Stimulated activated CD4-positive, alpha-beta T cell treated with anti-CD3 and anti-CD28 coated beads, Interleukin-2, amount 100 ng/mL, for 4 hours (primary cell): ENCODE results near the gene MLX.
A peak's percentile ranks its signal among the peaks of the same experiment; 100 is the strongest.
"Not testable (repeated sequence)": the region's sequence is repeated elsewhere in the genome, so short reads cannot be mapped to it uniquely, and the experiment has no call there.

Experiments
- DNase-seq: peaks from one replicate; pipeline ENCODE4 v3.0.0-alpha.2; 2020; ENCODE audit warnings: low read depth

The MLX gene

DNA sequence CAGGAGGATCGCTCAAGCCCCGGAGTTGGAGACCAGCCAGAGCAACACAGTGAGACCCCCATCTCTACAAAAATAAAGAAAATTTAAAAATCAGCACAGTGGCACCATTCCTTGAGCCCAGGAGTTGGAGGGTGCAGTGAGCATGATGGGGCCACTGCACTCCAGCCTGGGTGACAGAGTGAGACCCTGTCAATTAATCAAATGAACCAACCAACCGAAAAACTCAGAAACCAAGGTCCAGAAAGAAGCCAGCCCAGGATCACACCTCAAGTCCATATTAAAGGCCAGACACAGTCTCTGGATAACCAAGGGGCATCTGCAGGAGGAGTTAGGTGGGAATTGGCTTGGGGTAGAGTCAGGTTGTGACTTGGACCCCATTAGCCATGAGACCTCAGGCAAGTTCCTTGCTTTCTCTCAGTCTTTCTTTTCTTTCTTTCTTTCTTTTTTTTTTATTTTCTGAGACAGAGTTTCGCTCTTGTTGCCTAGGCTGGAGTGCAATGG is 11.7 kb upstream of the MLX start:
- DNase-seq = no peak

DNA sequence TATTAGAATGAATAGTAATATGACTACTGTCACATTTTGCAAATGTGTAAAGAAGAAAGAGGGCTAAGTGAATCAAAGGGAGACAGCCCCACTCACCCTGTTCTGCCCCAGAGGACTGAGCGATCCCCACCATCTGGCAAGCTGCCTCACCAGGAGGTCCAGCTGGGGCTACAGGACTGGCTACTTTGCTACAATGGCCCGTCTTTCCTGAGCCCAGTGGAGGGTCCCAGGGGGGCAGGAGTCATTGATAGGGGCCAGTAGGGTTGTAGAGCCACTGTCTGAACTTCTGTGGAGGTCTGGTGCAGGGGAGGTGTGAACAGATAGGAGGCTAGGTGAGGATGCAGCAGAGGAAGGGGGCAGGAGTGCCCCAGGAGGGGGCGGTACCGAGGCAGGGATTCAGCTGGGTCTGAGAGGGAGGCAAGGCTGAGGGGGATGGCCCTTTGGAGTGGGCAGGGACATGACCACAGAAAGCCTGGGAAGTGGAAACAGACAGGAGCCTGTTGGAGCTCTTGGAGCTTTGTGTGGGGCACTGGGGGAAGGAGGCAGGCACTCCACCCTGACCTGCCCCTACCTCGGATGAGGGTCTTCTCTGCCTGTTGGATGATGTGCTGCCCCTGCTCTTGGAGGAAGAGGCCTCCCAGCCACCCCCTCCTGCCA is 10.8 kb upstream of the MLX start:
- DNase-seq = not testable (repeated sequence)

DNA sequence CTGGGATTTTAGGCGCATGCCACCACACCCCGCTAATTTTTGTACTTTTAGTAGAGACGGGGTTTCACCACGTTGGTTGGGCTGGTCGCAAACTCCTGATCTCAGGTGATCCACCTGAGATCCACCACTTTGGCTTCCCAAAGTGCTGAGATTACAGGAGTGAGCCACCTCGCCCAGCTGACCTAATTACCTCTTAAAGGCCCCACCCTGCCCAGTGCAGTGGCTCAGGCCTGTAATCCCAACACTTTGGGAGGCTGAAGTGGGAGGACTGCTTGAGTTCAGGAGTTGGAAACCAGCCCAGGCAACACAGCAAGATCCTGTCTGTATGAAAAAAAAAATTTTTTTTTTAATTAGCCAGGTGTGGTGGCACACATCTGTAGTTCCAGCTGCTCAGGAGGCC is 7.8 kb upstream of the MLX start:
- no peak for DNase-seq

DNA sequence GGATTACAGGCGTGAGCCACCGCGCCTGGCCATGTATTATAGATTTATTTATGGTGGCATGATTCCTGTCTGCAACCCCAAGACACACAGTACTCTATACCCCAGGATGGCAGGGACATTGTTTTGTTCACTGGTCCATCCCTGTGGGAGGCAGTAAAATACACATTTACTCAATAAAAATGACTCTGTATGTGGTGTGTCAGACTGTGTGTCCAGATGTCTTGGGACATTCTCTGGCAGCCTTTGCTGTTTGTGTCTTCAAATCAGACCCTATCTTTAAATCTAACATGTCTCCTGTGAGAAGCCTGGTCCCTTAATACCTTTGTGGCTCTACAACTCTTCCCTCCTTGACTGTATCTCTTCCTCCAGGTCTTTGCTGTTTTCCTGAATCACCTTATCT is 6.7 kb upstream of the MLX start:
- no peak for DNase-seq

DNA sequence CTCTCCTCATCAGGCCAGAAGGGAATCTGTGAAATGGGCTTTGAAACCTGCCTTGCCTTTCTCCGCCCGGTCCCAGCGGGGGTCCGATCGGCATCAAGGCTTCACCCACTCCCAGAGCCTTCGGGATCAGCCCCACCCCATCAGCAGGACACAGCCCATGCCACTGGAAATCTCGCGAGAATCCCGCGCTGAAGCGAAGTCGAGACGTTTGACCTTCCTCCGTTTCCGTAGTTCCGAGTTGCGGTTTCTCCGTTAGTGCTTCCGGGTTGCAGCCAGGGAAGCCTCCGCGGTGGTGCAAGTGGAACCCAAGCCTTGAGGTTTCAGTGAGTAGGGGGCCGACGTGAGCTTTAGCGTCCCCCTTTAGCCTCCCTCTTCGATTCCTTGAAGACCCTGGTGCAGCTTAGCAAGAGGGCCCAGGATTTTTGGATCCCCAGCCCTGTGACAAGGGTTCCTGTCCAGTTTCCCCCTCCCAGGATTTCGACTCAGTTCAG is 5.0 kb upstream of the MLX start, which contains the start of gene COASY:
Gene COASY, plus strand, starts transcription at position 252 of the 491 bp plus-strand sequence. CDS start 475 bp downstream, outside the sequence.
- peak; percentile 87 for DNase-seq

DNA sequence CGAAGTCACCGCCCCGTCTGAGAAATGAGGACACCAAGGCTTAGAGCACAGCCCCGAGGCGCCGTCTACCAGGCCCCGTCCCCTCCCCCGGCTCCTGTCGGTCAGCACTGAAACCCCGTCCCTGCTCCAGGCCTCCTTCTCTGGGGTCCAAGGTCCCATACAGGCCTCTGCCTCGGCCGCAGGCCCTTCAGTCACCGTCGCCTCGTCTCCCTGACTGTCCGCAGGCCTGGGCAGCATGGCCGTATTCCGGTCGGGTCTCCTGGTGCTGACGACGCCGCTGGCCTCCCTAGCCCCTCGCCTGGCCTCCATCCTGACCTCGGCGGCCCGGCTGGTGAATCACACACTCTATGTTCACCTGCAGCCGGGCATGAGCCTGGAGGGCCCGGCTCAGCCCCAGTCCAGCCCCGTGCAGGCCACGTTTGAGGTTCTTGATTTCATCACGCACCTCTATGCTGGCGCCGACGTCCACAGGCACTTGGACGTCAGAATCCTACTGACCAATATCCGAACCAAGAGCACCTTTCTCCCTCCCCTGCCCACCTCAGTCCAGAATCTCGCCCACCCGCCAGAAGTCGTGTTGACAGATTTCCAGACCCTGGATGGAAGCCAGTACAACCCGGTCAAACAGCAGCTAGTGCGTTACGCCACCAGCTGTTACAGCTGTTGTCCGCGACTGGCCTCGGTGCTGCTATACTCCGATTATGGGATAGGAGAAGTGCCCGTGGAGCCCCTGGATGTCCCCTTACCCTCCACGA is 4.3 kb upstream of the MLX start:
- no peak for DNase-seq

DNA sequence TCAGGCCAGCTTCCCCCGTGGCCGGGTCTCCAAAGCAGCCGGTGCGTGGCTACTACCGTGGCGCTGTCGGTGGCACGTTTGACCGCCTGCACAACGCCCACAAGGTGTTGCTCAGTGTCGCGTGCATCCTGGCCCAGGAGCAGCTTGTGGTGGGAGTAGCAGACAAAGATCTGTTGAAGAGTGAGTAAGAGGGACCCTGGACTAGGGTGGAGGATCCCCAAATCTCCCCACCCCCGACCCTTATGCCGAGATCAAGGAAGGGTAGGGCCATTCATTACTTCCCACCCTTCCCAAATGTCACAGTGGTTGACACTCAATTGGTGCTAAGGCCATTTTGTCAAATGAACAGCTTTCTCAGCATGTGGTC is 3.8 kb upstream of the MLX start:
- no peak for DNase-seq

DNA sequence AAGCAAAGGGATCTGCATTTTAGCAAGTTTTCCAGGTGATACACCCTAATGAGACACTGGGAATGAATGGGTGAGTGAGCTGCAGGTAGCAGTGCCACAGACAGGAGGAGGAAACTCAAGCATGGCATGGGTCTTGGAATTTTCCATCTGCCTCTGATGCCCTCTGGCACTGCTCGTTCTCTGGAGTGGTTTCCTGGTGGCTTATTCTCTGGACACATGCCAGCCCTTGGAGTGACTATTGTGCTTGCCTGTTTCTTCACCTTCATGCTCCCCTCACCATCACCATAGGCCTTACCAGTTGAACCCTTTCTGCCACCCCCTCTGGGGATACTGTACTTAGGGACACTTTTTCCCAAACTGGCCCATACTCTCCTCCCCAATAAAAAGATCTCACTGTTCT is 3.4 kb upstream of the MLX start:
- no peak for DNase-seq

DNA sequence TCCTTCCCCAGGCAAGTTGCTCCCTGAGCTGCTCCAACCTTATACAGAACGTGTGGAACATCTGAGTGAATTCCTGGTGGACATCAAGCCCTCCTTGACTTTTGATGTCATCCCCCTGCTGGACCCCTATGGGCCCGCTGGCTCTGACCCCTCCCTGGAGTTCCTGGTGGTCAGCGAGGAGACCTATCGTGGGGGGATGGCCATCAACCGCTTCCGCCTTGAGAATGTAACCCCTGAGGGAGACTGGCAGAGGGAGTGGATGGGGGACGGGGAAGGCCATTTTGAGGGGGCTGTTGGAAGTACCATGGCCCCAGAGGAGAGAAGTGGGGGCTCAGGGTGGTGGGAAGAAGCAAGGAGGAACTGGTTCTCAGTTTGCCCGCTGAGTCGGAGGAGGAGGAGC is 3.0 kb upstream of the MLX start:
- no peak for DNase-seq

DNA sequence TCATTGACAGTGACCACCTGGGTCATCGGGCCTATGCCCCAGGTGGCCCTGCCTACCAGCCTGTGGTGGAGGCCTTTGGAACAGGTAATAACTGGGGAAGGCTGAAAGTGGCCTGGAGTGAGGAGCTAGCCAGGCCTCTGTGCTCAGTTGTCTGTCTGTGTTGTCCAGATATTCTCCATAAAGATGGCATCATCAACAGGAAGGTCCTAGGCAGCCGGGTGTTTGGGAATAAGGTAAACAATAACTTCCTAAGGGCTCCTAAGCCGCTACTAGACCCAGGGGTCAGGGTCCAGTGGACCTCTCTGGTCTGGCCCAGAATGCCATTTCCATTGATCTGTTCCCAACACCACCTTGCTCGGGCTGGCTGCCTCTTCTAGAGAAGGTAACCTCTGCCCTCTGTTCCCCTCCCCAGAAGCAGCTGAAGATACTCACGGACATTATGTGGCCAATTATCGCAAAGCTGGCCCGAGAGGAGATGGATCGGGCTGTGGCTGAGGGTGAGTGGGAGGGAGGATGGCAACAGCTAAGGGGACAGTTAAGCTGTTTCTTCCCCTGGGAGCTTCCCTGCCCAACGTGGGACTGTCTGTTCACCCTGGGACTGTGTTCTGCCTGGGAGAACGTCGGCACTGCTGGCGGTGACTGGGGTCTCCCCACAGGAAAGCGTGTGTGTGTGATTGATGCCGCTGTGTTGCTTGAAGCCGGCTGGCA is 1.9 kb upstream of the MLX start:
- no peak for DNase-seq

DNA sequence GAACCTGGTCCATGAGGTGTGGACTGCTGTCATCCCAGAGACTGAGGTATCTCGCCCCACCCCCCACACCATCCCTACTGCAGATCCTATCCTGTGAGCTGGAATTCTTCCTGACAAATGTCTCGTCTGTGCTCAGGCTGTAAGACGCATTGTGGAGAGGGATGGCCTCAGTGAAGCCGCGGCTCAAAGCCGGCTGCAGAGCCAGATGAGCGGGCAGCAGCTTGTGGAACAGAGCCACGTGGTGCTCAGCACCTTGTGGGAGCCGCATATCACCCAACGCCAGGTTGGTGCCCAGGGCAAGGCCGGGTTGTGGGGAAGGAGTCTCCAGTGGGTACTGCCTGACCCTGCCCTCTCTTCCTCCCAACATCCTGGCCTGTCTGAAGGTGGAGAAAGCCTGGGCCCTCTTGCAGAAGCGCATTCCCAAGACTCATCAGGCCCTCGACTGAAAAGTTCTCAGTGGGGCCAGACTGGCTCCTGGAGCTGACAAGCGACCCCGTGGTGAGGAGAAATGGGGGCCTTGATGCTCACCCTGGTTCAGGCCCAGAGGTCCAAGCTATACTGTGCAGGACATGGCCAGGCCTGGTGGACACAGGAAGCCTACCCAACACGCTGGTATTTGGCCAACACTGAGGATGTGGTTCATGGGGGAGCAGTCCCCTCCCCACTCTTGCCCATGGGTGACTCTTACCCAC is 1.2 kb upstream of the MLX start:
- DNase-seq = no peak

DNA sequence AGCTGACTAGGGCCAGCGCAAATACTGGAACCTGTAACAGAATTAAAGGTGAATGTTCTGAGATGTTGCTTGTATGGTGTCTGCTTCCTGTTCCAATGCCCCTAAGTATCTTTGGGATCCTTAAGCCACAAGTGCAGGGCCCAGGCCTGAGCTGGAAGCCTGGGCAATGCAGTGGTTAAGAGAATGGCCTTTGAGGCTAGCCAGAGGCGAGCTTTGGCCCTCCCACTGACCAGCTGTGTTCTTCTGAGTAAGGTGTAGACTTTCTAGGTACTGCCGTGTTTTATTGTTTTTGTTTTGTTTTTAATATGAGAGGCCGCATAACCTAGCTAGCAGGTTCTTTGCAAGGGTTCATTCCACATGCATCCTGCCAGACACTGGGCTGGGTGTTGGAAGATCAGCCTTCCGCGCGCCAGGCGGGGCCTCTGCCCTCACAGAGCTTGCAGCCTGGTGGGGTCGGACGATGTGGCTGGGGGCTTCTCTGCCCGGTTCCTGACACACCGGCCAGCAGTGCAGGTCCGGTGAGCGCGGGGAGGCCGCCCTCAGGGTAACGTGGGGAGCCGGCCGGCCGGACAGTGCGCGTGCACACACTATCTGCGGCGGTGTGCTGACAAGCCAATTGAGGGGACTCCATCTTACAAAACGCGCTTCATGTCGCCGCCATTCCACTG is 551 bp upstream of the MLX start:
- no peak for DNase-seq

DNA sequence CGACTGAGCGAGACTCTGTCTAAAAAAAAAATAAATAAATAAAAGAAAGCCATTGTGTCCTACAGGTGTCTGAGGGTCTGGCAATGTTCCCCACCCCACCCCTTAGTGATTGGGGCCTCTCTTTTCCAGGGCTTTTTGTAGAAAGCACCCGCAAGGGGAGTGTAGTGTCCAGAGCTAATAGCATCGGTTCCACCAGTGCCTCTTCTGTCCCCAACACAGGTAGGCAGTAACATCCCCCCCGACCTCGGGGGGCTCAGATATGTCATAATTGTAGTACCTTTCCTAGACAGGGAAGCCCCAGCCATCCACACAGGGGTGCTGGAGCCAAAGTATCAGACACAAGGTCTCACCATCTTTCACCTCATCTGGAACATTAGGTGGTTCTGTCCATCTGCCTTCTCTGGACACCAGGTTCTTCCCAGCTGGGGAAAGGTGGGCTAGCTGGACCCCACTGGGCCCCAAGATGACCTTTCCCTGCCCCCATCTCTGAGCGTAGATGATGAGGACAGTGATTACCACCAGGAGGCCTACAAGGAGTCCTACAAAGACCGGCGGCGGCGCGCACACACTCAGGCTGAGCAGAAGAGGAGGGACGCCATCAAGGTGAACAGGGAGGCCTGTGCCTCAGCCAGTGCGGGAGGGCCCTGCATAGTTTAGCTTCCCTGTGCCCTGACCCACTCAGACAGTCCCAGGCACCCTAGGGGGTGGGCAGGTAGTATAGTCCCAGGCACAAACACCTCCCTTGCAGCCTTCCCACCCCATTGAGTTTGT is 1.6 kb downstream of the MLX start:
- DNase-seq = no peak

DNA sequence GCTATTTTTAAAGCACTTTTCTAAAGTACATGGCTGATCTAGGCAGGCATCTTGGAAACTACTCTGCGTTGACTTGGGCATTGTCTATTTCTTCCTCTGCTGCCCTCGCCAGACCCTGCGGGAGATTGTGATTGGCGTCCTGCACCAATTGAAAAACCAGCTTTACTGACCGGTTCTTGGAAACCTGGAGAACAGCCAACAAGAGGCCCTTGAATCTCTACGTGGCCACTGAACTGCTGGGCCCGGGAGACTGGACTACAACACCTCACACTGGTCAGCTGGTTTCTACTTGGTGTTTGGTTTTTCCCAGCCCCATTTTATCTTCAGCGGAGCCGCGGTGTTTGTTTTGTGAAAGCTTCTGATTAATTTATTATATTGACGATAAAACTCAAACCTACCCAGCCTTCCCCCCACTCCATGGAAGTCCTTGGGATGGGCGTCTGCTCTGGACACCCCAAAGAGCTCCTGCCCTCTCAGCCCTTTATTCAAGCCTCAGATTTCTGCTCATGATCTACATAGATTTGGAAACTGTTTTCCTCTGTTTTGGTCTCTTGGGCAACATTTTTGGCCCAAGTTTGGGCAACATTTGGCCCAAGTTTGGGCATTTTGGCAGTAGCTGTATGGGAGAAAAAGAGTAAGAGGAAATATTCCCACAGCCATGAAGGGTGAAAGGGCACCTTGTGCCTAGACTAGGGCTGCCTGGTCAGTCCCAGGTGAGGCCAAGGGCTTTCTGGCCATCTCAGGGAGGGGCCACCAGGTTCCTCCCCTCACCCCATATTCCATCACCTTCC is 4.7 kb downstream of the MLX start:
- no peak for DNase-seq

DNA sequence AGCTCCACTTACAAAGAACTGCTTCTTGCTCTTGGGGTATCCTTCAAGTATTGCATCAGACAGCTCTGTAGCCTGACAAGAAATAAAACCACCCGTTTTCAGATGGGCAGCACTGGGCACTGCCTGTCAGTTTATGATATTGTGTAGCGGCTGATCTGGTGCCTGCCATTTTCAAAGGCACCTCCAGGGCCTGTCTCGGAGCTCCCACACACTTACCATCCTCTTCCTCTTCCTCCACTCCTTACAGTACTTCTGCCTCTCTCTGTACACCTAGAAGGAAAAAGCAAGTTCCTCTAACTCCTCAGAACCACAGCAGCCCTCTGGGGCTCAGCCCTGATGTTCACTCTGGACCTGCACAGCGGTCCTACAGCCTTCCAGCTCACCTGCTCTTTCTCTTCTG is 6.2 kb downstream of the MLX start:
- DNase-seq = no peak

DNA sequence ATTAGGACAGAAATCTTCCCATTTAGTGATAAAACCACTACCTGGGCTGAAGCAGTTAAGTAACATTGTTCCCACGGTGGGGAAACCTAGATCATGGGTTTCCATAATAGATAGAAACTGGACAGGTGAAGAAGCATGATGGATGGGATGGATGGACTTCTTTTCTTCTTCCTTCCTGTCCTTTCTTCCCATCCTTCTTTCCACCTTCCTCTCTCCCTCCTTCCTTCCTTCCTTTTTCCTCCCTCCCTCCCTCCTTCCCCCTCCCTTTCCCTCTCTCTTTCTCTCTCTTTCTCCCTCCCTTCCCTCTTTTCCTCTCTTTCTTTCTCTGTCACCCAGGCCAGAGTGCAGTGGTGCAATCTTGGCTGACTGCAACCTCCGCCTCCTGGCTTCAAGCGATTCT is 7.6 kb downstream of the MLX start:
- no peak for DNase-seq

DNA sequence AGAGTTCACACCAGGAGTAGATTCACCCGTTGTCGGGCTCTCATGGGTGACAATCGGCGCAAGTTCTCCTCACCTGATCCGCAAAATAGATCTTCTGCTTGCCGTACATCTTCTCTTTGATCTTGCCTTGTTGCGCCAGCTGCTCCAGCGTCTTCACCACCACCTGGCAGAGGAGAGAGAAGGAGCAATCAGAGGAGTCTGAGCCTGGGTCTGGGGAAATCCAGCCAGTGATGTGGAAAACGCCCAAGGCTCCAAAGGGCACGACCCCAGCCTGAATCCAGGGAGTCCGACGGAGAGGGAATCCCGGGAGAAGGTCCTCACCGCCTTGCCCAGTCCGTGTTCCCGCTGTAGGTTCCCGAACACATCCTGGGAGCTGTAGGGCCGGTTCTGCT is 10.2 kb downstream of the MLX start:
- no peak for DNase-seq

DNA sequence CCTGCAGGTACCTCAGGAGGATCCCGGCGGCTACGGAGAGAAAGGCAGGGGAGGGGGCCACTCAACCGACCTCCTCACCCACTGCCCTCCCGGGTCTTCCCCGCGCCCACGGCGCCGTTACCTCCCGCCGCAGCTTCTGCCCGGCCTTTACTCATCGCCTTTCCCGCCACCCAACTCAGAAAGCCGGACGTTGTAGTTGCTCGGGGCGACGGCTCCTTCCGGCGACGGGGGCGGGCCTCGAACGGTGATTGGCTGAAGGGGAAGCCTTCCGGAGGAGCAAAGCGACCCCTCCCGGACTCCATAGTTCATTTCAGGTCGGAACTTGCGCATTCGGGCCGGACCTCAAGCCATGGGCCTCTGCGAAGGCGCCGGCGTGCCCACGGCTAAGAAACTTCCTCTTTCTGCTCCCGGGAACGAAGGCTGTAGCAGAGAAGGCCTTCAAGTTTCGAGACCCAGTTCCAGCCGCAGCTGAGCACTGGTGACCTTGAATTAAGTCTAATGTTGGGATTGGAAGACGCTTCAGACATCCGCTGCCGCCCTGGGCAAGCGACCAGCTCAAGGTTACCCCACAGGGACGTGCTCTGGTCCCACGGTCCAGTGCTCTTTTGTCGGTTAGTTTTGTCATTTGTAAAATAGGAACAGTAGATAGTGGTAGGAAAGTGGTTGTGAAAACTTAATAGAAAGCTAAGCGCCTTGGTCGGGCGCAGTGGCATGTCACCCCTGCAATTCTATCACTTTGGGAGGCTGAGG is 10.8 kb downstream of the MLX start, which contains the start of gene PSMC3IP:
Gene PSMC3IP, minus strand, starts transcription at position 198 of the 750 bp plus-strand sequence. Its CDS starts 43 bp downstream, at position 155.
- peak; percentile 87 for DNase-seq

DNA sequence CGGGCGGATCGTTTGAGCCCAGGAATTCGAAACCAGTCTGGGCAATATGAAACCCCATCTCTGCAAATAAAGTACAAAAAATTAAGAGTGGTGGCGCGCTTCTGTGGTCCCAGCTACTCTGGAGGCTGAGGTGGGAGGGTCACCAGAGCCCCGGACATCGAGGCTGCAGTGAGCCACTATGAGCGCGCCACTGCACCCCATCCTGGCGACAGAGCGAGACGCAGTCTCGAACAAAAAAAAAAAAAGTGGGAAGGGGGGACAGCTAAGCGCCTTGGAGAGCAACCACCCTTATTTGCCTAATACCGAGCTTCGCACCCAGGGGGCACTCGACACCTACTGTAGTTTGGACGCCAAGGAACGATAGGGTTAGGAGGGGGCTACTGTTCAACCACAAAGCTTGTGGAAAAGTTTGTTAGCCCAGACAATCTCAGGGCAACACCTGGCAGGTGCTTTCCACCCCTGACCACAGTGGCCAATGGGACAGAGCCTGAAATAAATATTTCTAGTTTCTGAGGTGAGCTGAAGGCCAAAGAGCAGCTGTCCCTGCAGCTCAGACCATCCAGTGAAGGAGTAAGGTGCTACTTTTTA is 11.5 kb downstream of the MLX start:
- DNase-seq = peak; percentile 57
